Fibroblast of skin of scalp (primary cell): ENCODE data around the gene UBALD2.
"Not testable (repeated sequence)": the region's sequence is repeated elsewhere in the genome, so short reads cannot be mapped to it uniquely, and the experiment has no call there.

Source experiments
- DNase-seq: peaks from one replicate; pipeline ENCODE4 v3.0.0-alpha.2; 2013

Gene UBALD2

DNA sequence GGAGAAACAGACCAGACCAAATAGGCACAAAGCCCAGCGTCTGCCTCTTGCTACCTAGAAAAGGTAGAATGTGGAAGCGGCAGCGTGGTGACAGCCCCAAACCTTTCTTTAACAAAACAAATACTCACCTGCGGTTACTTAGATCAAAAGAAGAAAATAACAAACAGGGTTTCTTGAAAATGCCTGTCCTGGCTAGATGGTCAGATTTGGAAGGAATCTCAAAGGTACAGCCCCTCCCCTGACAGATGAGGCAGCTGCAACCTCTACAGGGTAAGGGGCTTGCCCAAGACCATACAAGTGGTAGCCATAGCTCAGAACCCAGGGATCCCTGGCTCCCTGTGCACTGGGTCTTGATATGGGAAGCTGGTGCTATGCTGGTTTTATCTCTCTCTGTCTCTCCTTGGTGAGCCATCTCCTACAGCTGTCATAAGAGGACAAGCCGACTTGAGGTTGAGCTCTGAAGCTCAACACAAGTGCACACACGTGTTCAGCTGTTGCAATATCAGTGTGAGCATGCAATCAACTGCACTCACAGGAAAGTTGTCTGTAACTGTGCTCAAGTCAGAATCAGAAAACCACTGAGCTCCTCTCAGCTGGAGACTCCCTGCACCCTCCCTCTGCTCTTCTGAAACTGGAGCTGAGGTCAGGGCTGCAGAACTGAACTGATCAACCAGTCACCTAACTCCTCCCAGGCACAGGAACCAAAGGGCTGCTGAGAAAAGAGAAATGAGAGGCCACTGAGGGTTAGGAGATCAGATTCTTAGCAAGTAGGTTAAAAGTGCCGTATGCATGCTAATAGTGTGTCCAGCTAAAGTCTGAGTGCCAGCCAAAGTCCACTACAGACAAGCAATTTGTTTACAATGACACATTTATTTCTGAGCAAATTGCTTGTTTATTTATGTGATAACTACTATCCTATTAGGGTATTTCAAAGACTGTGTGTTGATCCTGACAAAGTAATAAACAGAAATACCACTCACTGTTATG, 18.8 kb upstream of the UBALD2 start:
- DNase-seq = peak; percentile 35

DNA sequence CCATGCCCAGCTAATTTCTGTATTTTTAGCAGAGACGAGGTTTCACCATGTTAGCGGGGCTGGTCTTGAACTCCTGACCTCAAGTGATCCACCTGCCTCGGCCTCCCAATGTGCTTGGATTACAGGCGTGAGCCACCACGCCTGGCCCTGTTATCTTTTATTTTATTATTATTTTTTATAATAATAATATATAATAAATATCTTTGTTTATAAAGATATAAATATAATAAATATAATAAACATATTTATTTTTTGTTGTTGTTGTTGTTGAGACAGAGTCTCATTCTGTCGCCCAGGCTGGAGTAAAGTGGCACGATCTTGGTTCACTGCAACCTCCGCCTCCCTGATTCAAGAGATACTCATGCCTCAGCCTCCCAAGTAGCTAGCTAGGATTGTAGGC, 17.8 kb upstream of the UBALD2 start:
- DNase-seq = no peak

DNA sequence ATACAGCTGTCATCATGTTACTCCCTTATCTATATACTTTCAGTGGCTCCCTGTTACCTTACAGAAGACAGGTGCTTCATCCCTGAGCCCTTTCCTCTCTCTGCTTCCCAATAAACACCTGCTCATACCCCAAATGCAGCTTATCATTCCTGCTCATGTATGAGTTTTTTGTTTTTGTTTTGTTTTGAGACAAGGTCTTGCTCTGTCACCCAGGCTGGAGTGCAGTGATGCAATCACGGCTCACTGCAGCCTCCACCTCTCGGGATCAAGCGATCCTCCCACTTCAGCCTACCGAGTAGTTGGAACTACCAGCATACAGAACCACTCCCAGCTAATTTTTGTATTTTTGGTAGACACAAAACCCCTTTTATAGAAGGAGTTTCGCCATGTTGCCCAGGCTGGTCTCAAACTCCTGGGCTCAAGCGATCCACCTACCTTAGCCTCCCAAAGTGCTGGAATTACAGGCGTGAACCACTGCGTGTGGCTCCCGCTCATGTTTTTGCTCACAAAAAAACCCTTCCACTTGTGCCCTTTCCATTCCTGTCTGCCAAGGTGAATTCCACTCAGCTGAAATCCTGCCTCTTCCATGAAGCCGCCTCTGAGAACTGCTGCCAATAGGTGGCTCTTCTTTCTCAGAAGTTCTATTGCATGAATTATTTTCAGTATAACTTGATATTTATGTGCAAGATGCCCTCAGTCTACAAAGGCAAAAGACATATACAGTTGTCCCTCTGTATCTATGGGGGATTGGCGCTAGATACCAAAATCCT, 16.9 kb upstream of the UBALD2 start:
- no peak for DNase-seq

GRCh38 chr17:76250141-76250540, 15.0 kb upstream of the UBALD2 start:
- no peak for DNase-seq

DNA sequence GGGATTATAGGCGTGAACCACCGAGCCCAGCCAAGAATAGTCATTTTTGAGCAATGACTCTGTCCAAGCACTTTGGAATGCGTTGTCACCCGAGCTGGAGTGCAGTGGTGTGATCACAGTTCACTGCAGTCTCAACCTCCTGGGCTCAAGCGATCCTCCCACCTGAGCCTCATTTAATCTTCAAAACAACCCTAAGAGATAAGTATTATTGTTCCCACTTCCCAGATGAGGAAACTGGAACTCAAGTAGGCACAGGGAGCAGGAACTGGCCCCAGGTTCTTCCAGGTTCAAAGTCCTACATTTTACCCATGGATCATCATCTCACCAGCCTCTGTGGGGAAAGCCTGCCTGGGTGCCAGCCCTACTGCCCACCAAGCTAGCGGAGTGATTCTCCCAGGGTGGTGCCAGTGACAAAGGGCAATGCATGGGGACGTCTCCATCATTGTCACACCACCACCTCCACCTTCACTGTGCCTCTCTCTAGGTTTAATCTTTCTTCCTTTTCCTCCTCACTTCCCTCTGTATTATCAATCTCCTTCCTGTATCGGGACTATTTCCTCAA, 13.6 kb upstream of the UBALD2 start:
- no peak for DNase-seq

DNA sequence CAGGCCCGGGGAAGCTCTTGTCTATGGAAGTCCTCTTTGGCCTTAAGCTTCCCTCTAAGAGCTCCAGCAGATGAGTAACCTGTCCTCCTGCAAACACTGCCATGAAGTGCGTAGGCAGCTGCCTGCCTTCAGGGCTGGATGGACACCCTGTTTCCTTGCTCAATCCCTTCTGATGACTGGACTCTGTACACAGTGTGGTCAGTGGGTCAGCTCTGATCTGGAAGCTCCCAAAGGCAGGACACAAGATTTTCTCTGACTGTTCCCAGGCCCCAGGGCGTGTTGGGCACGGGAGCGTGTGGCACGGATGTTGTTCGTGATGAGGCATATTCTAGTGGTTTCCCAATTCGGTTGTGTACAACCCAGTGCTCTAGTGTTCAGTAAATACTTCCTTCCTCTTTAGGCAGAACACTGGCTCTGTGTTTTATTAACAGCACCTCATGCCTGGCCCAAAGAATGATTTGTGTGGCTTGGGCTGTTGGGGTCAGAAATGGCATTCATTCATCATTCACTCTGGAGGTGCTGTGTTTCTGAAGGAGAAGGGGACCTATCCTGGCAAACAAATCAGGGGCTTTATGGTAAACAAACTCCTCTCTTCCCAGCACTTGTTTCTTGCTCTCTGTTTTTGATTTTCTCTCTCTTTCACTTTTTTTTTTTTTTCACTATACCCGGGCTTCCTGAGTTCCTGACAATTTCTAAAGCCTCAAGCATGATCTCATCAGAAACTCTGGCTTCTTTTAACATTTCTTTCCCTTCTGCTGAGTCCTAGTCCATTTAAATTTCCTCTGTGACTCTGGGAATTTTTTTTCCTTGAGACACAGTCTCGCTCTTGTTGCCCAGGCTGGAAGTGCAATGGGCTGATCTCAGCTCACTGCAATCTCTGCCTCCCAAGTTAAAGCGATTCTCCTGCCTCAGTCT, 12.9 kb upstream of the UBALD2 start:
- no peak for DNase-seq

DNA sequence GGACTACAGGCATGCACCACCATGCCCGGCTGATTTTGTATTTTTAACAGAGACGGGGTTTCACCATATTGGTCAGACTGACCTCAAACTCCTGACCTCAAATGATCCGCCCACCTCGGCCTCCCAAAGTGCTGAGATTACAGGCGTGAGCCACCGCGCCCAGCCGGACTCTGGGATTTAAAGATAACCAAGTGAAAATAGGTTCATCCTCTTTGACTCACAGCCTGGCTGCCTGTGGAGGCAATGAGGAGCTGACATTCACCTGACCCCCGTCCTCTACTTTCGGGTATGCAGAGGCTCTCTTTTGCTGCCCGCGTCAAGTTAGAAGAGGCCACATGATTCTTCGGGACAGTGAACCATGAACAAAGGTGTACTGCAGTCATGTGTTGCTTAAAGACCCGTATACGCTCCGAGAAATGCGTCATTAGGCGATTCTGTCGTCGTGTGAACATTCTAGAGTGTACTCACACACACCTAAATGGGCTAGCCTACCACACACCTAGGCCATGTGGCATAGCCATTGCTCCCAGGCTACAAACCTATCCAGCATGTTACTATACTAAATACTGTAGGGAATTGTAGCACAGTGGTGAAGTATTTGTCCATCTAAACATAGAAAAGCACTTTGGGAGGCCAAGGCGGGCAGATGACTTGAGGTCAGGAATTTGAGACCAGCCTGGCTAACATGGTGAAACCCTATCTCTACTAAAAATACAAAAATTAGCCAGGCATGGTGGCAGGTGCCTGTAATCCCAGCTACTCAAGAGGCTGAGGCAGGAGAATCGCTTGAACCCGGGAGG, 12.0 kb upstream of the UBALD2 start:
- not testable (repeated sequence) for DNase-seq

GRCh38 chr17:76253841-76254240, 11.3 kb upstream of the UBALD2 start:
- DNase-seq = no peak

DNA sequence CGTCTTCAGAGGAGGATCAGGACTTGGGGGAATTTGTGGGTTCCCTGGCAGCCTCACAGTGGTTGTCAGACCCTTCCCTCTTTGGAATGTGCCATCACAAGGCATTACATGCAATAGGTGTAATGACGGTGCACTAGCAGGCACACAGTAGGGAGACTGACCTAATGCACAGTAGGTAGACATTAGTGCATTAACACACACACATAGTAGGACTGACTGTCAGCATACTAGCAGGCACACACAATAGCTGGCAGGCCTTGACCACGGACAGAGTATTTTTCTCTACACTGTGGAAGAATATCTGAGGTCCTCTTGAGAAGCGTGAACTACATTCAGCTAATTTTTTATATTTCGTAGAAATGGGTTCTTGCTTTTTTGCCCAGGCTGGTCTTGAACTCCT, 10.9 kb upstream of the UBALD2 start:
- DNase-seq = no peak

GRCh38 chr17:76255801-76256429, 9.2 kb upstream of the UBALD2 start:
- no peak for DNase-seq

DNA sequence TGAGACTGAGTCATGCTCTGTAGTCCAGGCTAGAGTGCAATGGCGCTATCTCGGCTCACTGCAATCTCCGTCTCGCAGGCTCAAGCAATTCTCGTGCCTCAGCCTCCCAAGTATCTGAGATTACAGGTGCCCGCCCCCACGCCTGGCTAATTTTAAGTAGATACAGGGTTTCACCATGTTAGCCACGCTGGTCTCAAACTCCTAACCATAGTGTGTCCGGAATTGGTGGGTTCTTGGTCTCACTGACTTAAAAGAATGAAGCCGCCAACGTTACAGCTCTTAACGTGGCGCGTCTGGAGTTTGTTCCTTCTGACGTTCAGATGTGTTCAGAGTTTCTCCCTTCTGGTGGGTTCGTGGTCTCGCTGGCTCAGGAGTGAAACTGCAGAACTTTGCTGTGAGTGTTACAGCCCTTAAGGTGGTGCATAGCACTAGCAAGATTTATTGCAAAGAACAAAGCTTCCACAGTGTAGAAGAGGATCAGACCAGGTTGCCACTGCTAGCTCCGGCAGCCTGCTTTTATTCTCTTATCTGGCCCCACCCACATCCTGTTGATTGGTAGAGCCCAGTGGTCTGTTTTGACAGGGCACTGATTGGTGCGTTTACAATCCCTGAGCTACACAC, 8.6 kb upstream of the UBALD2 start:
- not testable (repeated sequence) for DNase-seq

DNA sequence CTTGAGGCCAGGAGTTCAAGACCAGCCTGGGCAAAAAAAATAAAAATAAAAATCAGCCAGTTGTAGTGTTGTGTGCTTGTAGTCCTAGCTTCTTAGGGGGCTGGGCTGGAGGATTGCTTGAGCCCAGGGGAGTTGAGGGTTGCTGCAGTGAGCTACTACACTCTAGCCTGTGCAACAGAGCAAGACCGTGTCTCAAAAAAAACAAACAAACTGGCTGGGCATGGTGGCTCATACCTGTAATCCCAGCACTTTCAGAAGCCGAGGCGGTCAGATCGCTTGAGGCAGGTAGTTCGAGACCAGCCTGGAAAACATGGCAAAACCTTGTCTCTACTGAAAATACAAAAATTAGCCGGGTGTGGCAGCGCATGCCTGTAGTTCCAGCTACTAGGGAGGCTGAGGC, 4.9 kb upstream of the UBALD2 start:
- DNase-seq = no peak

DNA sequence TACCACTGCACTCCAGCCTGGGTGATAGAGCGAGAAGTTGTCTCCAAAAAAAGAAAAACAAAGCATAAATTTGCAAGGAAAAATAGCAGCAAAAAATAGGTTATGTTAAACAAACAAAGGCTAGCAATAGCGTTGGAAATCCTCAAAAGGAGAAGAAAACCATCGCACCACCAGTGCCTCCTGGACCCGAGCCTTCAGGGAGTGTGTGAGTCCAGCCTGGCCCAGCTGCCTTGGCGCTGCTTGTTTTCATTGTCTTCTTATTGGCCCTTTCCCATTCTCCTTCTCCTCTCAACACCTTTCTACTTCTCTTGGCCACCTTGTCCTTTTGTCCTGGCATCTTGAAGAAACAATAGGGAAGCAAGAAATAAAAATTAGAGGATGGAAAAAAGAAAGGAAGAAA, 4.5 kb upstream of the UBALD2 start:
- DNase-seq = no peak

DNA sequence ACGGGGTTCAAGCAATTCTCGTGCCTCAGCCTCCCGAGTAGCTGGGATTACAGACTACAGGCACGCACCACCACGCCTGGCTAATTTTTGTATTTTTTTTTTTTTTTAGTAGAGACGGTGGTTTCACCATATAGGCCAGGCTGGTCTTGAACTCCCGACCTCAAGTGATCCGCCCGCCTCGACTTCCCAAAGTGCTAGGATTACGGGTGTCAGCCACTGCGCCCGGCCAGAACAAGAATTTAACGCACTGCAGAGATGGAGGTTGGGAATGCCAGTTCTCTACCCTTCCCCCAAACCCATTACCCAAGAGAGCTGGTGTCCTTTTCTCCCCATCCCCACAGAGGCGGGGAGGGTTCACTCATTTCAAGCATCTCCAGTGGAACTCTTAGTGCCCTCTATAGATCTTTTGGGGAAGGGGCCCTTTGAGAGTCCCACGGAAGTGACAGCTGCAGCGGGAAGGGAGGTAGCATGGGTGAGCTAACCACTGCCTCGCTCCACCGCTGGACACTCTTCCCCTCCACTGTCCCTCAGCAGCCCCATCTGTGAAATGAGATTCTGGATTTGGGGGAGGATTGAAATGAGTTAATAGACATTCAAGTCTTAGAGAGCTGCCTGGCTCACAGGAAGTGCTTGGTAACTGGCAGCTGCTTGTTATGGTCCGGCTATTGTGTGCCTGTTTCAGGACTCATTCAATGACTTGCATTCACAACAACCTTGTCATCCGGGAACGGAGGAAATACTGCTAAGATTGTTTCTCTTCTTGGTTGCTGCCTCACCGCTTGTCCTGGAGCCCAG, 3.5 kb upstream of the UBALD2 start:
- no peak for DNase-seq

DNA sequence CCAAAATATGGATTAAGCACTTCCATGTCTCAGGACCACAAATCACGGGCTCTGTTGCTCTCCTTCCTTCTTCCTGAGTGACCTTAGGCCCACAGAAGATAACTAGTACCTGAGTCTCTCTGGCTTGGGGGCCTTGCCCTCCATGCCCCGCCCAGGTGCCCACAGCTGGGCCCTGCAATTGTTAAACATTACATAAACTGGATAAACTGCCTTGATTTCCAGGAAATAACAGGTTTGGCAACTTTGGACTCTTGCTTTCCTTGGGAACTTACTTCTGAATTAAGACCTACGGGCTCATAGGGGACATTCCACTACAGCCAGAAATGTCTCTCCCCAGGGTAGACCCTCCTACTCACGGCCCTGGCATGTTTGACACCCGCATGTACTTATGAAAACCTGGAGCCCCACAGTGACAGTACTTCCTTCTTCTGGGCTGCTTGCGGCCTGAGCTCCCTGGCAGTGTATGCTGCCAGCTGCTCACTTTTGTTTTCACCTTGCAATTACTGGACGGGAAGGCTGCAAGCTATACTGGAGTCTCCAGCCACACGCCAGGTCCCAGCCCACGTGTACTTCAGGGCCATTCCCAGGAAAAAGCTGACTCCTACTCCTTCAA, 2.3 kb upstream of the UBALD2 start:
- DNase-seq = no peak

DNA sequence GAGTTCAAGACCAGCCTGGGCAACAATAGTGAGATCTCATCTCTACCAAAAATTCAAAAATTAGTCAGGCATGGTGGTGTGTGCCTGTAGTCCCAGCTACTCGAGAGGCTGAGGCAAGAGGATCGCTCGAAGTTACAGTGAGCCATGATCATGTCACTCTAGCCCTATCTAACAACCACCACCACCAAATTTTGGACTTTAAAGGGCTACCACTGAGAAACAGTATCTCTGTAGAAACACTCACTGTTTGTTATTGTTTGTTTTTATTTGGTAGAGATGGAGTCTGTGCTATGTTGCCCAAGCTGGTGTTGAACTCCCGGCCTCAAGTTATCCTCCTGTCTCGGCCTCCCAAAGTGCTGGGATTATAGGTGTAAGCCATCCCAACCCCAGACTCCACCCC, 1.3 kb upstream of the UBALD2 start:
- no peak for DNase-seq

DNA sequence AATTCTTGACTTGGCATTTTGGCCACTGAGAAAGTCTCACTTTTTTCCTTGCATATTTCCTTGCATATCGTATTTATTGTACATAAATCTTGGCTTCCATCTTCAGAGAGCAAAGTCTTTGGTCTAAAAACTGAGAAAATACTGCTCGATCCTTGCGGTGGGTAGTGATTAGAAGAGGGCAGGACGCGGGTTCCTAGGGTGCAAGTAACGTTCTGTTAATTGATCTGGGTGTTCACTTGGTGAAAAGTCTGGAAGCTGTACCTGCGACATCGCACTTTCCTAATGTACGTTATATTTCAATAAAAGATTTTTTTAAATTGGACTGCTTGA, 758 bp upstream of the UBALD2 start:
- DNase-seq = no peak

- DNase-seq = peak; percentile 60
Observed at GRCh38 chr17:76265624-76266243, 586 bp downstream of the UBALD2 start.
